ENCODE data around the gene CHIC1.
"Not testable (repeated sequence)": the region's sequence is repeated elsewhere in the genome, so short reads cannot be mapped to it uniquely, and the experiment has no call there.

GRCh38 chrX:73661322-73661721, 98.3 kb downstream of the CHIC1 start:
- TF ChIP-seq, protein P1, sequence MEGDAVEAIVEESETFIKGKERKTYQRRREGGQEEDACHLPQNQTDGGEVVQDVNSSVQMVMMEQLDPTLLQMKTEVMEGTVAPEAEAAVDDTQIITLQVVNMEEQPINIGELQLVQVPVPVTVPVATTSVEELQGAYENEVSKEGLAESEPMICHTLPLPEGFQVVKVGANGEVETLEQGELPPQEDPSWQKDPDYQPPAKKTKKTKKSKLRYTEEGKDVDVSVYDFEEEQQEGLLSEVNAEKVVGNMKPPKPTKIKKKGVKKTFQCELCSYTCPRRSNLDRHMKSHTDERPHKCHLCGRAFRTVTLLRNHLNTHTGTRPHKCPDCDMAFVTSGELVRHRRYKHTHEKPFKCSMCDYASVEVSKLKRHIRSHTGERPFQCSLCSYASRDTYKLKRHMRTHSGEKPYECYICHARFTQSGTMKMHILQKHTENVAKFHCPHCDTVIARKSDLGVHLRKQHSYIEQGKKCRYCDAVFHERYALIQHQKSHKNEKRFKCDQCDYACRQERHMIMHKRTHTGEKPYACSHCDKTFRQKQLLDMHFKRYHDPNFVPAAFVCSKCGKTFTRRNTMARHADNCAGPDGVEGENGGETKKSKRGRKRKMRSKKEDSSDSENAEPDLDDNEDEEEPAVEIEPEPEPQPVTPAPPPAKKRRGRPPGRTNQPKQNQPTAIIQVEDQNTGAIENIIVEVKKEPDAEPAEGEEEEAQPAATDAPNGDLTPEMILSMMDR (IDR thresholded peaks at IDR 0.05), result not testable (repeated sequence)
- TF ChIP-seq EZH2 (IDR thresholded peaks at IDR 0.05; ENCODE audit: borderline replicate concordance, insufficient read depth, low read depth, low read length, poor library complexity, severe bottlenecking), result not testable (repeated sequence)

Data from B cell (primary cell).